SW480 (cell line): ENCODE data around the gene GNAQ.
"Not testable (repeated sequence)": the region's sequence is repeated elsewhere in the genome, so short reads cannot be mapped to it uniquely, and the experiment has no call there.

Source experiments
- DNase-seq: peaks from one replicate; pipeline ENCODE4 v3.0.0-alpha.2; 2016; ENCODE audit warnings: low spot score

Gene GNAQ

DNA sequence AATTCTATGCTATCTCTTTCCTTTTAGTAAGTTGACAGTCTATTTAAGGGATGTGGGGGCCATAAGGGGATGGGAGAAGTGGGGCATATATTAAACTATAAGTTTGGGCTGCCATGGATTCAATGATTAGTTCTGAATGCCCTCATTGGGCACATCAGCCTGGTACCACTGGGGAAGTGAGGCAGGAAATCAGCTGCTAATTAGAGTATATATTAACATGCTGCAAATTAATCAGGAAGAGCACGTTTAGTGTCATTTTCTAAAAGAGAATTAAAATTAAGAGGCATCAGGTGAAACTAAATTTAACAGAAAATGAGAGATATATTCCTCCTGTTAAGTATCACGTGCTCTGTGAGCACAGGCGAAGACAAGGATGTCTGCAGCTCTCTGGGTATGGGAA, 260.4 kb downstream of the GNAQ start:
- no peak for DNase-seq

DNA sequence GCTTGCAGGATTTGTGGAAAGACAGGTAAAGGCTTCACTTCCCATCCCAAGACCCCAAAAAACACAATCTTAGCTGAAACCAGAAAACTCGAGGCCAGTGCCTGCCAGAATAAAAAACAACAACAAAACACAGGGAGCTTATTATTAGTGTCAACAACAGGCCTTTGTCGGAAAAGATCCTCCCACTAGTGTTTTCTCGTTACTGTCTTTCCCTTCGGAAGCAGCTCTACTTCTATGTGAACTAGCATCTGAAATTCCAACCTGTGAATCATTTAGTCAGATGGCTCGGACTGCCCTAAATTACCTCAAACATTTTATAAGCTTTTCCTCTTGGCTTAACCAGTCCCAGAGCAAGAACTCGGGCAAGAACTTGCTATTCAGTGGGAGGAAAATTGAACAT, 261.3 kb downstream of the GNAQ start:
- no peak for DNase-seq

DNA sequence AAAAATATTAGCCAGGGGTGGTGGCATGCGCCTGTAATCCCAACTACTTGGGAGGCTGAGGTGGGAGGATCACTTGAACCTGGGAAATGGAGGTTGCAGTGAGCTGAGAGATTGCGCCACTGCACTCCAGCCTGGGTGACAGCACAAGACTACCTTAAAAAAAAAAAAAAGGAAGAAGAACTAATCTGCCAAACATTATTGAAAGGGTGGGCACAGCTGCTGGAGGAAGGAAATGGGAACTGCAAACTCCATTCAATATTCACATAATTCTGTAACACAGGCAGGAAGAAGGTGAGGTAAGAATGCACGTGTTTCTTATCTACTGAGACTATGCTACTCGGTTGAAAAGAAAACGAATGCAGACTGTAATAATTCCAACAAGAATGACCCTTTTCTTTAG, 262.4 kb downstream of the GNAQ start:
- DNase-seq: no peak

DNA sequence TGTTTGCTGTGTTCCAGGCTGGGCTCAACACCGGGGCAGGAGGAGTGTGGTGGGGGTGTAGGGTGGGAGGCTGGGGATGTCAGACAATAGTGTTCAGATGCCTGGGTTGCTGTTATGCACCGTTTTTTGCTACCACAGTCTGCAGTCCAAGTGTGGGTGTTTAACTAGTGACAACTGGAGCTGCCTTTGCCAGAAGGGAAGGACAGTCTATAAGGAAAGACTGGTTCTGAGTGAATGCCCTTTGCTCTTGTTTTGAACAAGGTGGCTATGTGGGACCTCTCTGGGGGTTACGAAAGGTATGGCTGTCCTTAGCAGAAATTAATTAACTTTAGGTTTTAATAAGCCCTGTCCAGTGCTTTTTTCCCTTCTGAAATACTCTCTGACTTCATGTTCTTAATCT, 265.0 kb downstream of the GNAQ start:
- DNase-seq: no peak

DNA sequence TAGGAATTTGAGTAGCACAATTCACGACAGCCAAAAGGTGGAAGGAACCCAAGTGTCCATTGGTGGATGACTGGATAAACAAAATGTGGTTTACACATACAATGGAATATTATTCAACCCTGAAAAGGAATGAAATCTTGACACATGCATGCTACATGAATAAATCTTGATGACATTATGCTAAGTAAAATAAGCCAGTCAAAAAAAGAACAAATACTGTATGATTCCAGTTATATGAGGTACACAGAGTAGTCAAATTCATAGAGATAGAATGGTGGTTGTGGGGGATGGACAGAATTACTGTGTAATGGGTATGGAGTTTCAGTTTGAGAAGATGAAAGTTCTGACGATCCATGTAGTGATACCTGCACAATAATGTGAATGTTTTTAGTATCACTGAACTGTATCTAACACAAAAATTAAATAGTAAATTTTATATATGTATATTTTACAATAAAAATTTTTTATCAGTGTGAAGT, 265.8 kb downstream of the GNAQ start:
- DNase-seq: no peak

DNA sequence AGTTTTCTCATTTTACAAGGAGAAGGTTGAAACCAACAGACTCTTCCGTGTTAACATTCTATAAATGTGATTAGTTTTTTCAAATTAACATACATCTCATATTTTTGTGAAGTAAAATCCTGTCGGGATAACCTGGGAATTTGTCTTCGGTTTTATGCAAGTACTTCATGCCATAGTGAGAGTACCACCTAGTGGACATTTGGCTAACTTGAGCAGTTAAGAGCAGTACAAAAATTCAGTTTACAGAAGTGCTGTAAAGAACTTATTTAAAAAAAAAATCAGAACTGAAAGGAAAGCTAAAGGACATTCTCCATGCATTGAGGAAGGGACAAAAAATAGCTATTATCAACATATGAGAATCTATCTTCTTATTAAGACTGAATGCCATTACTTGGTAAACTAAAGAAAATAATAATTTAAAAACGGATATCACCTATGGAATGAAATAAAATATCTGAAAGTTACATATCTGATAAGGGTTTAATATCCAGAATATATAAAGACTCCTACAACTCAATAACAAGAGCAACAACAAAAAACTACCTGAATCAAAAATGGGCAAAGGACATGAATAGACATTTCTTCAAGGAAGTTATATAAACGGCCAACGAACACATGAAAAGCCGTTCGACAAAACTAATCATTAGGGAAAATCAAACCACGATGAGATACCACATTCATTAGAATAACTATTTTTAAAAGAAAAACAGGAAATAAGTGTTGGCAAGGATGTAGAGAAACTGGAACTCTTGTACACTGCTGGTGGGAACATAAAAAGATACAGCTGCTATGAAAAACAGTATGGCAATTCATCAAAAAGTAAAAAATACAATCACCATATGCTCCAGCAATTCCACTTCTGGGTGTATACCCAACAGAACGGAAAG, 266.5 kb downstream of the GNAQ start:
- peak; percentile 16 for DNase-seq

DNA sequence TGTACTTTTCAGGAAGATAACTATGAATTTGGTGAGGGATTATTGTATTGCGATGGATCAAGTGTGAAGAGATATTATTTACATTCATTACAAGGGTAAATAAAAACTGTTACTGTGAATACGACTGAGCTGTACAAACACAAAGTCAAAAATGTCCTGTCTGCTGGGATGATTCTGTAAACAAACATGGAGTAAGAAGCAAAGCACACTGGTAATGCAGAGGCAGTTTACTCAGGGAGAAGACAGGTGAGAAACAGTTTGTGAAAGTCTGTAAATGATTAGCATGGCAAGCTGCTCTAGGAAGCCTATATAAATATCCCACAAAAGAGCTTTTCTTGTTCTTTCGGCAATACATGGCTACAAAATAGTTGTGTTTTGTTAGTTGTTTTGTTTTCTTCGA, 268.0 kb downstream of the GNAQ start:
- DNase-seq: no peak

DNA sequence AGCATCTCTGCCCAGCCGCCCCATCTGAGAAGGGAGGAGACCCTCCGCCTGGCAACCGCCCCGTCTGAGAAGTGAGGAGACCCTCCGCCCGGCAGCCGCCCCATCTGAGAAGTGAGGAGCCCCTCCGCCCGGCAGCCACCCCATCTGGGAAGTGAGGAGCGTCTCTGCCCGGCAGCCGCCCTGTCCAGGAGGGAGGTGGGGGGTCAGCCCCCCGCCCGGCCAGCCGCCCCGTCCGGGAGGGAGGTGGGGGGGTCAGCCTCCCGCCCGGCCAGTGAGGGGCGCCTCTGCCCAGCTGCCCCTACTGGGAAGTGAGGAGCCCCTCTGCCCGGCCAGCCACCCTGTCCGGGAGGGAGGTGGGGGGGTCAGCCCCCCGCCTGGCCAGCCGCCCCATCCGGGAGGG, 270.7 kb downstream of the GNAQ start:
- DNase-seq: not testable (repeated sequence)

DNA sequence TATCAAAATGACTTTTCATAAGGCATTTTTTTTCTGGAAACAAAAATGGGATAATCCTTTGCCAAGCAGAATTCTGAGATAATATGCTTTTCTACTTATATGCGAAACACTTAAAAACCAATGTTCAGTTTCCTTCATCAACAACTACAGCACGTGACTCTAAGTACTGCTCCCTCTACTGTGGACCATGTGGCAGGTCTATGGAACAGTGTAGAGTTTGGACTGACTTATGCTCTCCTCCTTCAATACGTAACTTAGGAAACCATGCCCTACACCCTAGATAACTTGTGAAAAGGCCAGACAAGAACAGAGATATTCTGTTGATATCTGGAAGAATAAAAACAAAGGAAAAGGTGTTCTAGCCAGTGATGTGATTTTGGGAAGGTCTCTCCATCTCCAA, 272.2 kb downstream of the GNAQ start:
- DNase-seq: peak; percentile 3

DNA sequence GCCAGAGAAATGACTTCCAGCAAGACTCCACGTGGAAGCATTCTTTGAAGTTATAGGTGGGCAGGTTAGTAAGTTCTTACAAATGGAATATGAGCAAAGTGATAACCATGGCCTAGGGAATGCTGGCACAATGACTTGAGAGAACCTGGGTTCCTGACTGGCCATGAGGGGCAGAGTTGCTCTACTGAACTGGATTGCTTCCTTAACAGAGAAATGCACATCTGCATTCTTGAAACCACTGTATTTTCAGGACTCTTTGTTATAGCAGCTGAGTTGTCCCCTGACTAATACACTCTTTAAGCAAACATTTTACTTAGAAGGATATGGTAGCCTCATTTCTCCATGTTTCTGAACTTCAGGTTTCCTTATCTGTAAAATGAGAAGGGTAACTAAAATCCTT, 275.2 kb downstream of the GNAQ start:
- DNase-seq: no peak

DNA sequence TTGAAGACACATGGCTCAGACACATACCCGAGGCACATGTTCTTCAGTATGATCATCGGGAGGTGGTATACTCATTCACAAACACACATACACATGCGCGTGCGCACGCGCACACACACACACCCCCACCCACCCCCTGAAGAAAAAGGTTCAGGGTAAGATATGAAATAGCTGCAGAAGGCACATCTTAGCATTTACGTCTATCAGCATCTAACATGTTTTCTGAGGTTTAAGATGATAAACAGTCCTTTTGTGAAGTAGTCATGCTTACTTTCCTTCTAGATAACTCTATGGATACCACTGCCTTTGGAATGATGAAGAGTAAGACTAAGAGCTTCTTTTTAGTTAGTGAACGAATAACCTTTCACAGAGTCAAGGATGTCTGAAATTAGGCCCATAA, 278.4 kb downstream of the GNAQ start:
- DNase-seq: no peak

DNA sequence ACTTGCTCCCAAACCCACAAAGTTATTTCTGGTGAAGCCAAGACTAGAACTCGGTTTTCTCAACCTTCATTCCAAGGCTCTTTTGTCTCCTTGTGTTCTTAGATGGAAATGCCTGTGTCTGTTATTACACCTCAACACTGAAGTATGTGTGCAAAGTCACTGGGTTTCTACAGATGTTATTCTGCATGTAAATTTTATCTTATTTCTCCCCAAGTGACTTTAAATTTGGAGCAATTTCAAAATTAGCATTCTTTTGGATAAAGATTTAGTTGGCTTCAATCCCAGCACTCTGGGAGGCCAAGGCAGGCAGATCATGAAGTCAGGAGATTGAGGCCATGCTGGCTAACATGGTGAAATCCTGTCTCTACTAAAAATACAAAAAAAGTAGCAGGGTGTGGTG, 279.1 kb downstream of the GNAQ start:
- no peak for DNase-seq

DNA sequence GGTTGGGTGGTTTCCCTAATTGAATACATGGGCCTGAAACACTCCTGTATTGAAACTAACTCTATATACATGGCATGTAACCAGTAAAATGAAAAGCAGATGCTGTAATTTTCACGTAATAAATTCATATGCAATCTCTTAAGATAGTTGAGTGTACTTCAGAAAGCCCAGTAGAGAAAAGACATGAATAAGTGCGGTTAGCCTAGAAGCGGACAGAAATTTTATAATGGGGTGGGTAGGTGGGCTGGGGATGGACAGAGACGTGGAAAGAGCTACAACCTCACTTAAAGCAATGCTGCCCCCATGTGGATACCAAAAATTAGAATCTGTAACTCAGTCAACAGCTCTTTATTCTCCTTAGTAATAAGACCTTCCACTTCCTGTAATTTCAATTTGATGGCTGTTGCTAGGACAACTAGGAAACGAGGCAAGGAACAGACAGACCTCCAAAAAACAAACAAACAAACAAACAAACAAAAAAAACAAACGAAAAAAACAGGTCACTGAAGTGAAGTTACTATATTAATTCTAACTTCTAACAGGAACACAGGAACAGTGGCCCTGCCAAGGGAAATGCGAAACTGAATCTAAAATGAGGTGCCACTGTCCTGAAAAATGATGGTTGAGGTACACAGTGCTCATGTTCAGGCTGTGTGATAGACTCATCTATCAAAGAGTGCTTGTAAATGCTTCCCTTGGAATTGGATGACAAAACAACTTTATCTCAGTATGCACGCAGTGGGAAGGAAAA, 280.1 kb downstream of the GNAQ start:
- DNase-seq: peak; percentile 42

DNA sequence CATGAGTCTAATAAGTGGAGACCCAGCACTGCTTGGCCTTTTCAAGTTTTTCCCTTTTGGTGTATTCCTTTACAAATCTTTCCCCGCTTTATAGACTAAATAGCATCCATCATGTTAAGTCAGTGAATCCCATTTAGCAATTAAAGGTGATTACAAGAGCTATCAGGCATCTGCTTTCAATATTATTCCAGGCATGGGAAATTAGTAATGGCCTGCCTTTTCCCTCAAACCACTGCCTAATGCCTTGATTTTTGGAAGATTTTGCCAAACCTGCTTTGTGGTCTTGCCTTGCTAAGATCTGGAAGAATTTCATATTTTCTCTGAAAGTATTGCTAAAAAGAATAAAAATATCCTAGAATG, 280.6 kb downstream of the GNAQ start:
- no peak for DNase-seq

DNA sequence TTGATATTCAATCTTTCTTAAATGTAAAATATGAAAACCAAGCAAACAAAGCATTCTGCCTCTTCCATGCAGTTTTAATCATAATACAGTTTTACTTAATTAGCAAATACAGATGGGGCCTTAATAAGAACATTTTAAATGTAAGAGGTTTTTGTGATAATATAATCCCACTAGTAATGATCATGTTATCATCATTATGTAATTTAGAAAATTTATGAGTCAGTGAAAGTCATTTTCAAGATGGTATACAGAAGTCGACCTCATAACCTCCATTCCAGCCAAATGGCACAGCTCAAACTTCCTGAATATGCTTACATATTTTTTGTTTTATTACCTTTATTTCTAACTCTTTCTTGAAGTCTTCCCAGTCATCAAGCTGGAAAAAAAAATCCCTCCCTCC, 281.3 kb downstream of the GNAQ start:
- no peak for DNase-seq

DNA sequence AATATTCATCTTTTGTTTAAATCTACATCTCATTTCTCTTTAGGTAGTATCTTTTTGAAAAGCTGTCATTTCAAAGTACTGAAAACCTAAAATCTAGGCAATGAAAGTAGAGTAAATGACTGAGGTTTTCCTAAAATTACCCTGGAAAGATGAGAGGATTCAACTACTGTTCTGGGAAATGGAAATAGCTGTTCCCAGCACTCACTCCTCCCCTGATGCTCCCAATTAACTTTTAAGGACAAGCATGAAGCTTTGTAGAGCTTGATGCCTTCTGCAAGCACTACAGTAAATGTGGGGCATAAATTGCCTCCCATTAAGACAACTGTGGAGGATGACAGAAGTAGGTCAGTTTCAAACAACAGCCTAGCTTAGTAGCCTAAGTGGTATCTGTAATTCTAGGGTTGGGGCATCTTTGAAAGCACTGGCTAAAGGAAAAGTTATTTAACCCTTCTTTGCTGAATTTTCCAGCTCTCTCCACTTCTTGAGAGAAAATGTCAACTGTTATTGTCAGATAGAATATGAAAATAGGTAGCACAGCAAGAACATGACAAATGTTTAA, 283.3 kb downstream of the GNAQ start:
- DNase-seq: no peak

DNA sequence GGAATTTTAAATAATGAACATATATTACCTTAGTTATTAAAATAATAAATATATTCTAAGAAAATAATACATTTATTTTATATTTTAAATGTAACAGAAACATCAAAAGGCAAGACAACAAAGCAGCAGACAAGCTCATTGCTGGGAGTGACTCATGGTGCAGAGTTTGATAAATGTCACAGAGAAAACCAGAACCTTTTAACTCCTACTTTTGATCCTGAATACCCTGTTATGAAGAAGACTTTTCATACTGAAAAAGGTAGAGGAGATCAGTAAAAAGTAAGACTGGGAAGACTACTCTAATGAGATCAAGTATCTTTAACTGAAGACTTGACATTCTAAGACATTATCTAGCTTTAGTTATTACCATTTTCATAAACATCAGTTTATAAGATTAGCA, 284.4 kb downstream of the GNAQ start:
- DNase-seq: no peak

DNA sequence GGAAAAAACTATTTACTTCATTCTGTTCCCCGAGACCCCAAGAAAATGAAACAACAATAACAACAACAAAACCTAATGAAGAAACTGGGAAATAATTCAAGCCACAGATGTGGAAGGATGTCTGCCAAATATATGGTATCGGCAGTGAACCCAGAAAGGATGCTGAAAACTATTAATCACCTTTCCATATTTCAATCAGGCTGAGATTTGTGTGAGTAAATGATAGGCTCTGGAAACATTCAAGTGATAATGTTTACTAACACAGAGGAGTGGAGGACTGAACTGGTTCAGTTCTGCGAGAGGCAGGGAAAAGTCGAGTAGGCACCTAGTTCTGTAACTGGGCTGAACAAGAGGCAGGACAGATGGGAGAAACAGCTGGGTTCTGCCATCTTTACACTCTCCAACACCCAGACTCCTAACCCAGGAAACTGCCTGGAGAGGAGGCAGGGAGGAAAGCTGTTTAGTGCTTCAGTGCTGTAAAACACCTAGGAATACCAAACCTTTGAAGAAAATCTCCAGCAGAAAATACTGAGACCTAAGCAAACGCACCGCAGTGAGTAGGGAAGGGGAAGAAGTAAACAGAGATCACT, 286.7 kb downstream of the GNAQ start:
- no peak for DNase-seq

DNA sequence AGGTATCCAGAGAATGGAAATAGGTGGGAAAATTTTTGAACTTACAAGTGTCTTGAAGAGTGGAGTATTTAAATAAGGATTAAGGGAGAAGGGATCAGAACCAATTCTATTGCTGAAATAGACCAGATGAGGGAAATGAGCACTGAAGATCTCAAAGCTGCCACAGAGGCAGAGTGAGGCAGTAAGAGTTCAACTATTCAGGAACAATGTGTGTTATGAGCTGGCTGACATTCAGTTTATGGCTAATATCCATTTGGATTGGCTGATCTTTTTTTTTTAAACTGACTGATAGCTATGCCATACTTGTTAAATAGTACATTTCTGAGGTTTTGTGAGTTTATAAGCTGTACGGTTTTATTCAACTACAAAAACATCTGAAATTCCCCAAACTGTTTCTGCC, 288.2 kb downstream of the GNAQ start:
- DNase-seq: no peak

DNA sequence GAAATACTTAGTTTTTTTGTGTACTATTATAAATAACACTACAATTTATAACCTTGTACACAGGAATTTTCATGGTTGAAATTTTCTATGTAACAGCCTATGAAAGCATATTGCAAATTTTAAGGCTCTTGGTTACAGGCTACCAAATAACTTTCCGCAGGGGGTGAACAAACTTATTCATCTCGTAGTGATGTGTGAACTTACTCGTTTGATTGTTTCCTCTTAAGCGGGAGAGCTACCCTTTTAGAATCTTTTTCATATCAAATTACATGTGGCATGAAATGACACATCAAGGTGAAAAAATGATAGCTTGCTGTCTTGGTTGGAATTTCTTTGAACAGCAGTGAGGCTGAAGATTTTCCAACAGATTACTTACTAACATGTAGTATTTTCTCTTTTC, 292.7 kb downstream of the GNAQ start:
- DNase-seq: no peak

DNA sequence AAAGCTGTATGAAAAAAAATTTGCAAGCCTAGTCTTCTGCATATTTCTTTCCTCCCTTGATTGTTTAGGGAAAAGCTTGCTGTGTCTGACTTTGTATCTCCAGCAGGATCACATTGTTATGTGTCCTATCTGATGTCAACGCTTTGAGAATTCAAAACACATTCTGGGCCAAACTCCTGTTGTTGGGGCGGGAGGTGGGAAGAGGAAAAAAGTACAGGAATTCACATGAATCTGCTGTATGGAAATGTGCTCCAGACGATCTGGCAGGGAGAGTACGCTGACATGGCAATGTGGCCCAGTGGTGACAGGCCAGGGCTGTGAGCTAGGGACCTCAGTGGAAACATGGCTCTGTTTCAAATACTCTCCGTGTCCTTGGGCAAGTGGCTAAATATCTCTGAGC, 296.1 kb downstream of the GNAQ start:
- no peak for DNase-seq

DNA sequence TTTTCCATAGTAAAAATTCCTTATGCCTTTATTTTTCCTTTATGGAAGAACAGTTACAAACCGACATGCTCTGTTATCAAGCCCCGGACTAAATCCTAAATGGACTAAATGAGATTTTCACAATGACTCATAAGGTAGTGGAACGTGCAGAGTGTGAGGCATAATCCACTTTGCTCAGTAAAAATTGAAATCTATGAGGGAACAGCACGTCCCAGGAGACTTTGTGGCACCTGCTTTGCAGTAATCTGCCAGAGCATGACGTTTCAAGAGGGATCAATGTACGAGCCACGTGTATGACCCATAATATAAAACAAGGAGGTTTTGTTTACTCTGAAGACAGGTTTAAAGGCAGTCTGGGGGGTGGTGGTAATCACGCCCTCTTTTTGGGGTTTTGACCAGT, 299.7 kb downstream of the GNAQ start:
- no peak for DNase-seq
